Smooth muscle cell (in vitro differentiated cells): ENCODE data around the gene CELSR1. TPM values are rescaled to one million over a fixed set of nuclear protein-coding genes. Genes with fewer than 3 reads are reported as not detected.

Experiments
- DNase-seq: peaks from one replicate; lab custom pipeline; 2025; ENCODE audit not compliant: unreplicated experiment; lab: John Stamatoyannopoulos, UW
- H2AFZ ChIP-seq: fragments of 200-600 bp; sonication (generic); 2 replicates; pipeline ENCODE4 v1.6.0; 2016; ENCODE audit warnings: antibody characterized with exemption, low read depth, mild to moderate bottlenecking
- H3F3A ChIP-seq: fragments of 200-600 bp; sonication (generic); 2 replicates; pipeline ENCODE4 v1.6.0; 2017; ENCODE audit warnings: antibody characterized with exemption, low read depth
- H3K27ac ChIP-seq: fragments of 200-600 bp; sonication (generic); 2 replicates; pipeline ENCODE4 v1.5.1; 2016; ENCODE audit warnings: low read depth, mild to moderate bottlenecking
- H3K27me3 ChIP-seq: fragments of 200-600 bp; sonication (generic); 2 replicates; pipeline ENCODE4 v1.6.1; 2016; ENCODE audit warnings: low read depth, mild to moderate bottlenecking
- H3K36me3 ChIP-seq: fragments of 200-600 bp; sonication (generic); 2 replicates; pipeline ENCODE4 v1.5.1; 2016; ENCODE audit warnings: low read depth
- H3K4me1 ChIP-seq: fragments of 200-600 bp; sonication (generic); 2 replicates; pipeline ENCODE4 v1.5.1; 2016; ENCODE audit warnings: low read depth
- H3K4me2 ChIP-seq: fragments of 200-600 bp; sonication (generic); 2 replicates; pipeline ENCODE4 v1.6.0; 2016; ENCODE audit warnings: mild to moderate bottlenecking
- H3K4me3 ChIP-seq: fragments of 200-600 bp; sonication (generic); 2 replicates; pipeline ENCODE4 v1.5.1; 2016; ENCODE audit warnings: mild to moderate bottlenecking
- H3K79me2 ChIP-seq: fragments of 200-600 bp; sonication (generic); 2 replicates; pipeline ENCODE4 v1.6.0; 2016; ENCODE audit warnings: low read depth, mild to moderate bottlenecking
- H3K9ac ChIP-seq: fragments of 200-600 bp; sonication (generic); 2 replicates; pipeline ENCODE4 v1.6.0; 2016; ENCODE audit warnings: low read depth
- H3K9me3 ChIP-seq: fragments of 200-600 bp; sonication (generic); replicated peaks from 2 replicates; pipeline ENCODE4 v1.5.1; 2016; ENCODE audit warnings: low read depth
- H4K20me1 ChIP-seq: fragments of 200-600 bp; sonication (generic); 2 replicates; pipeline ENCODE4 v1.6.0; 2016; ENCODE audit warnings: low read depth
- CTCF ChIP-seq: fragments of 200-600 bp; sonication (generic); IDR thresholded peaks from 2 replicates; pipeline ENCODE4 v1.5.1; 2017; ENCODE audit warnings: borderline replicate concordance, mild to moderate bottlenecking, antibody characterized with exemption; ENCODE audit not compliant: insufficient read depth, poor library complexity, severe bottlenecking
- WGBS: methylation state at CpG from one replicate; pipeline ENCODE4 v1.1.7; 2016; ENCODE audit warnings: low lambda C conversion rate; 5-methylcytosine and 5-hydroxymethylcytosine counted together
- polyA plus RNA-seq: library from polyadenylated mRNA; unstranded; fragments of >200 nt; fragmentation: Nextera tagmentation; extraction: Ambion mirVana; gene quantifications from 2 replicates; pipeline ENCODE4 v1.2.1, GENCODE V29; 2016
- total RNA-seq: library from RNA; depleted of rRNA; stranded (reverse); fragments of >200 nt; gene quantifications from 2 replicates; pipeline ENCODE4 v1.2.3, GENCODE V29; 2014

The CELSR1 gene
- total and polyA plus RNA-seq, 2 experiments from 2014 or later: 3.6 to 15.2 TPM

- Histone ChIP-seq H3F3A (no peaks in the 10 kb centered on the region), H3K4me3 (no peak overlapping the region), H3K4me2 (no peak overlapping the region), H3K36me3 (no peaks in the 10 kb centered on the region), H3K9me3 (no peaks in the 10 kb centered on the region), H3K4me1 (no peaks in the 10 kb centered on the region), H4K20me1 (no peaks in the 10 kb centered on the region), H3K27me3 (no peaks in the 10 kb centered on the region), H2AFZ (no peak overlapping the region), H3K9ac (no peak overlapping the region), H3K27ac (no peak overlapping the region), H3K79me2 (no peaks in the 10 kb centered on the region)
- 97% methylated on average over 12 of the region's 13 CpGs for WGBS
- no peak for TF ChIP-seq CTCF
- DNase-seq: no peak
Observed at GRCh38 chr22:46395145-46395544, 142.3 kb downstream of the CELSR1 start.

- H3K4me1 ChIP-seq: no peaks in the 10 kb centered on the region
- no peak overlapping the region for H3K9ac ChIP-seq
- 92% methylated on average over 14 of the region's 14 CpGs for WGBS
- no peak for DNase-seq
- no peak overlapping the region for H3K4me3 ChIP-seq
- no peaks in the 10 kb centered on the region for H3K79me2 ChIP-seq
- H4K20me1 ChIP-seq: no peaks in the 10 kb centered on the region
- no peak overlapping the region for H2AFZ ChIP-seq
- no peak for TF ChIP-seq CTCF
- H3K4me2 ChIP-seq: no peak overlapping the region
- H3K36me3 ChIP-seq: no peaks in the 10 kb centered on the region
- no peaks in the 10 kb centered on the region for H3K9me3 ChIP-seq
- no peaks in the 10 kb centered on the region for H3F3A ChIP-seq
- H3K27me3 ChIP-seq: no peaks in the 10 kb centered on the region
- H3K27ac ChIP-seq: no peak overlapping the region
Observed at GRCh38 chr22:46394622-46395021, 142.8 kb downstream of the CELSR1 start.

- Histone ChIP-seq H4K20me1 (no peaks in the 10 kb centered on the region), H3K4me2 (no peak overlapping the region), H3F3A (no peaks in the 10 kb centered on the region), H3K4me3 (no peak overlapping the region), H3K27me3 (no peaks in the 10 kb centered on the region), H2AFZ (no peak overlapping the region), H3K79me2 (no peaks in the 10 kb centered on the region), H3K36me3 (no peaks in the 10 kb centered on the region), H3K9ac (no peak overlapping the region), H3K9me3 (no peaks in the 10 kb centered on the region), H3K4me1 (no peaks in the 10 kb centered on the region), H3K27ac (no peak overlapping the region)
- WGBS: 93% methylated on average over 14 of the region's 14 CpGs
- no peak for DNase-seq
- TF ChIP-seq CTCF: no peak
Observed at GRCh38 chr22:46393873-46394272, 143.5 kb downstream of the CELSR1 start.

GRCh38 chr22:46392137-46392844 is 145.1 kb downstream of the CELSR1 start:
- Histone ChIP-seq H3K4me1 (no peaks in the 10 kb centered on the region), H3K27ac (no peak overlapping the region), H3K9me3 (no peaks in the 10 kb centered on the region), H3K4me3 (no peak overlapping the region), H3K36me3 (no peaks in the 10 kb centered on the region), H2AFZ (no peak overlapping the region), H3K27me3 (no peaks in the 10 kb centered on the region), H3K4me2 (no peak overlapping the region), H3F3A (no peaks in the 10 kb centered on the region), H3K9ac (no peak overlapping the region), H4K20me1 (no peaks in the 10 kb centered on the region), H3K79me2 (no peaks in the 10 kb centered on the region)
- no peak for TF ChIP-seq CTCF
- no peak for DNase-seq
- WGBS: 91% methylated on average over 16 of the region's 16 CpGs
